ENCODE measurements around the gene BIRC7. TPM values are rescaled to one million over a fixed set of nuclear protein-coding genes. Genes with fewer than 3 reads are reported as not detected.
"Not testable (repeated sequence)": the region's sequence is repeated elsewhere in the genome, so short reads cannot be mapped to it uniquely, and the experiment has no call there.

Gene BIRC7
- total RNA-seq, 1 experiment from 2014 or later = not detected

- DNase-seq = no peak
- Histone ChIP-seq H3K4me2 (peak overlapping the region; percentile 2; the same call in 1 of the 2 replicates), H3K4me1 (replicated peaks; ENCODE audit: insufficient read depth) (peaks cover 13% of the 10 kb centered on the region; the same call in 1 of the 2 replicates), H3K9me3 (ENCODE audit: insufficient read depth, low read depth) (no peaks in the 10 kb centered on the region), H3K27me3 (ENCODE audit: insufficient read depth, low read depth) (peaks cover 58% of the 10 kb centered on the region), H3K27ac (no peak overlapping the region), H4K20me1 (ENCODE audit: insufficient read depth) (no peaks in the 10 kb centered on the region), H3K36me3 (ENCODE audit: low read depth) (no peaks in the 10 kb centered on the region), H3K9me2 (ENCODE audit: insufficient read depth) (no peaks in the 10 kb centered on the region), H2AFZ (no peak overlapping the region), H3K4me3 (no peak overlapping the region), H3F3A (ENCODE audit: insufficient read depth, low read depth) (peaks cover 11% of the 10 kb centered on the region; the same call in 1 of the 2 replicates), H3K79me2 (ENCODE audit: low read depth) (no peaks in the 10 kb centered on the region)
- intact Hi-C loops (cut with micrococcal nuclease; ENCODE audit: unreplicated experiment) = no loop called here
- CTCF ChIA-PET = no interaction called here
- POLR2A ChIA-PET (ENCODE audit: unreplicated experiment) = interaction anchor here (0.6 kb wide), 1 partner anchor 16 kb away, joined by 3 read pairs; no protein-coding TSS in a partner anchor
- BruUV-seq (replicated peaks) = no TSS peak
- TF ChIP-seq CTCF (conservative IDR thresholded peaks at IDR 0.05) (no peak), EZH2 (IDR thresholded peaks at IDR 0.05; ENCODE audit: low read depth) (no peak)
Measured at GRCh38 chr20:63248835-63249591, 13.3 kb downstream of the BIRC7 start.

GRCh38 chr20:63249891-63250290, 14.2 kb downstream of the BIRC7 start:
- H3K4me2 ChIP-seq = no peak overlapping the region
- intact Hi-C loops (cut with micrococcal nuclease; ENCODE audit: unreplicated experiment) = no loop called here
- TF ChIP-seq EZH2 (IDR thresholded peaks at IDR 0.05; ENCODE audit: low read depth) (no peak), CTCF (conservative IDR thresholded peaks at IDR 0.05) (no peak)
- ChIA-PET POLR2A (ENCODE audit: unreplicated experiment) (no interaction called here), CTCF (no interaction called here)
- H3K27ac ChIP-seq = no peak overlapping the region
- H3K79me2 ChIP-seq (ENCODE audit: low read depth) = no peaks in the 10 kb centered on the region
- H3K9me3 ChIP-seq (ENCODE audit: insufficient read depth, low read depth) = no peaks in the 10 kb centered on the region
- H3F3A ChIP-seq (ENCODE audit: insufficient read depth, low read depth) = peaks cover 11% of the 10 kb centered on the region; the same call in 1 of the 2 replicates
- H4K20me1 ChIP-seq (ENCODE audit: insufficient read depth) = no peaks in the 10 kb centered on the region
- DNase-seq = no peak
- peaks cover 53% of the 10 kb centered on the region for H3K27me3 ChIP-seq (ENCODE audit: insufficient read depth, low read depth)
- no peak overlapping the region for H3K4me3 ChIP-seq
- no peaks in the 10 kb centered on the region for H3K9me2 ChIP-seq (ENCODE audit: insufficient read depth)
- H3K4me1 ChIP-seq (replicated peaks; ENCODE audit: insufficient read depth) = peaks cover 13% of the 10 kb centered on the region; the same call in 1 of the 2 replicates
- BruUV-seq (replicated peaks) = no TSS peak
- H2AFZ ChIP-seq = no peak overlapping the region
- H3K36me3 ChIP-seq (ENCODE audit: low read depth) = no peaks in the 10 kb centered on the region

- POLR2A ChIA-PET (ENCODE audit: unreplicated experiment) = not testable (repeated sequence)
Measured at GRCh38 chr20:63251350-63251749, 15.6 kb downstream of the BIRC7 start.

More at GRCh38 chr20:63251350-63251749, 15.6 kb downstream of the BIRC7 start:
- not testable (repeated sequence) for H3K4me3 ChIP-seq; BruUV-seq (replicated peaks); H3K9me2 ChIP-seq (ENCODE audit: insufficient read depth); H3K79me2 ChIP-seq (ENCODE audit: low read depth); H4K20me1 ChIP-seq (ENCODE audit: insufficient read depth); H3K9me3 ChIP-seq (ENCODE audit: insufficient read depth, low read depth); H2AFZ ChIP-seq; H3K27ac ChIP-seq; H3K36me3 ChIP-seq (ENCODE audit: low read depth)
- CTCF ChIA-PET = interaction anchor here (1.8 kb wide), 1 partner anchor 27 kb away, joined by 6 read pairs; no protein-coding TSS in a partner anchor
- peak in 1 of 2 experiments; percentile 73 for DNase-seq
- Histone ChIP-seq H3F3A (ENCODE audit: insufficient read depth, low read depth) (peaks cover 11% of the 10 kb centered on the region; the same call in 1 of the 2 replicates), H3K4me2 (peak overlapping the region; percentile 2; the same call in 1 of the 2 replicates), H3K27me3 (ENCODE audit: insufficient read depth, low read depth) (peaks cover 62% of the 10 kb centered on the region), H3K4me1 (replicated peaks; ENCODE audit: insufficient read depth) (peaks cover 13% of the 10 kb centered on the region; the same call in 1 of the 2 replicates)
- intact Hi-C loops (cut with micrococcal nuclease; ENCODE audit: unreplicated experiment) = loop anchor here (1.0 kb wide), 2 partner anchors 27 to 68 kb away; no protein-coding TSS in a partner anchor
- TF ChIP-seq CTCF (conservative IDR thresholded peaks at IDR 0.05) = peak; percentile 79
